ENCODE measurements around the gene IFTAP. TPM values are rescaled to one million over a fixed set of nuclear protein-coding genes. Genes with fewer than 3 reads are reported as not detected.

The IFTAP gene
- total RNA-seq, 2 experiments from 2014 or later: 0.75 to 1.7 TPM

DNA sequence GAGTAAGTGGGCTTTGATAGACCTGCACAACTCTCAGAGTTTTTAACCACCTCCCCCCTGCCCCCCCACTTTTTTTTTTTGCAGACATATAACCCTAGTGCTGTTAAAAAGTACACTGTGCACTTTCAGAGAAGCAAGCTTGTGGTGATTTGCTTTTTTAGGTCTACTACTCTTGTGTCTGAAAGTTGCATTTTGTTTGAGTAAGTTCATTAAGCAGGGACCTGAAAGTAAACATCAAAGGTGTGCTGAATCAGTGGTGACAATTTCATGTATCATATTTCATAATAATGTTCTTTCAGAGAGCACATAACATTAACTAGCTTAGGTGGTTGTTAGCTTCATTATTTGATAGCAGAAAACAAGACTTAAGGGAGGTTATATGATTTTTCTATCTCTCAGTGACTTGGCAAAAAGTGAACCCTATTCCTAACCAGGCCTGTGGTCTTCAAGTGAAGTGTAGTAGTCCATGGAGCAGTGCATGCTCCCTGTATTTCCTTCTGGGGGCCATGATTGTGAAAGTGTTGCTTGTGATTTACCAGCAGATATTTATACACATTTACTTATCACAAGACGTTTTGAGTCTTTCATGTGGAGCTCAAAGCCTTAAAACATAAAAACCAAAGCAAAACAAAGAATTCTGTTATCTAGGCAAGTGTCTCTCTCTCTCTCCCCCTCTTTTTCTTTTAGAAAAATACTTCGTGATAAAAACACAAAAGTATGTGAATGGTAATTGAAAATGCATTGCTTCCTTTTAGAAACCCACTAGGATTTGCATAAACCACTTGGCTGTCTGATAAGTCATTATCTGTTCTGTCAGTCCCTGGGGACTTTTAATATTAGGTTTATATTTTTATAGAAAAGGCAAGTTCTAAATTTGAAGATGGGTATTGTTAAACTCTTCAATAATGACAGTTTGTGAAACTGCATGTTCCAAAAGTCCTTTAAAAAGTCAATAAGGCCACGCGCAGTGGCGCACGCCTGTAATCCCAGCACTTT lies 11.2 kb downstream of the IFTAP start:
- no peak for DNase-seq
- no peaks in the 10 kb centered on the region for H3K9me3 Mint-ChIP-seq
- no peak overlapping the region for H3K27ac Mint-ChIP-seq
- ChIA-PET CTCF (no interaction called here), POLR2A (no interaction called here)
- H3K4me1 Mint-ChIP-seq: no peaks in the 10 kb centered on the region
- peaks cover 19% of the 10 kb centered on the region for H3K27me3 Mint-ChIP-seq
- H3K36me3 Mint-ChIP-seq (ENCODE audit: low read depth): no peaks in the 10 kb centered on the region
- H3K4me3 Mint-ChIP-seq: no peak overlapping the region

DNA sequence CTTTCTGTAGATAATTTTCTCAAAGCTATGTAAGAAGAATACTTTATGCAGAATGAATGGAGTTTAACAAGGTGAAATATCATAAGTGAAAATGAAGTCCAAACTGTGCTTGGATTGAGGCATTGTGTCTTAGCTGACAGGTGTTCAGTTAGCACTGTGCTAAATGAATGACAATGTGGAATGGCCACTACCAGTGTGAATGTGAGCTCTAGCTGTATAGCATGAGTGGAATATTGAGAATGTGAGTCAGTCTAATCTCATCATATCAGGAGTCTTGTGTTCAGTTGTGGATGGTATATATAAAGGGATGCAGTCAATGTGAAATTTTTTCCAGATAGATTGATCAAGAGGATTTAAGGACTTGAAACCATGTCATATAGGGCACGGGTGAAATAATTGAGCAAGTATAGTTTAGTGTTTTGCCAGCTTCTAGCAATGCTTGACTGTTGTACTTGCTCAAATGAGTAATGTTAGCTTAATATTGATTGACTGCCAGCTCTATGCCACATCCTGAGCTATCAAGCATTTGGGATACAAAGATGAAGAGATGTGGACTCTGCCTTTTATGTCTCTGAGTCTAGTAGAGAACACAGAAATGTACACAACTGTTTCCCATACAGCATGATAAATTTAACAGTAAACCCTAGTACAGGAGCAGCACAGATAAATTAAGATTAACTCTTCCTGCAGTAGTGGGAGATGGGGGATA lies 14.3 kb downstream of the IFTAP start:
- Mint-ChIP-seq H3K9me3 (no peaks in the 10 kb centered on the region), H3K27me3 (peaks cover 21% of the 10 kb centered on the region), H3K4me1 (no peaks in the 10 kb centered on the region), H3K36me3 (ENCODE audit: low read depth) (no peaks in the 10 kb centered on the region), H3K27ac (no peak overlapping the region), H3K4me3 (no peak overlapping the region)
- CTCF ChIA-PET: interaction anchor here (1.4 to 1.5 kb wide), 2 partner anchors 44 to 45 kb away, joined by 3 to 4 read pairs; no protein-coding TSS in a partner anchor
- DNase-seq: no peak
- POLR2A ChIA-PET: no interaction called here

DNA sequence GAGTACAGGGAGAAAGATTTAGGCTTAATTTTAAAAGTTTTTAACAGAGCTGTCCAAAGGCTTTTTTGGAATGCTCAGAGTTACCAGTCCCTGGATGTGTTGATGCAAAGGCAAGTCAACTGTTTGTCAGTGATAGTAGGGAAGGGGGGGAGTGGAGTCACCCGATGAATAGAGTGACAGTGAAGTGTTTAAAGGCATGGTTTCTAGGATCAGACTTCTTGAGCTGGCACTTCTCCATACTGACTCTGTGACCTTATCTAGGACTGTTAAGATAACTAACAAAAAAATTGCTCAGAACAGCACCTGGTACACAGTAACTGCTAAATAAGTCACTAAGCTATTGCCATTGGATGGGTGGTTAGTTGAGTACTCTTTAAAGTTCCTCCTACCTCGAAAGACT lies 15.1 kb downstream of the IFTAP start:
- DNase-seq: no peak
- Mint-ChIP-seq H3K36me3 (ENCODE audit: low read depth) (no peaks in the 10 kb centered on the region), H3K4me1 (no peaks in the 10 kb centered on the region), H3K9me3 (no peaks in the 10 kb centered on the region), H3K4me3 (no peak overlapping the region), H3K27ac (no peak overlapping the region), H3K27me3 (peaks cover 19% of the 10 kb centered on the region)
- CTCF ChIA-PET: interaction anchor here (1.4 to 1.5 kb wide), 2 partner anchors 45 to 46 kb away, joined by 3 to 4 read pairs; no protein-coding TSS in a partner anchor
- POLR2A ChIA-PET: no interaction called here

DNA sequence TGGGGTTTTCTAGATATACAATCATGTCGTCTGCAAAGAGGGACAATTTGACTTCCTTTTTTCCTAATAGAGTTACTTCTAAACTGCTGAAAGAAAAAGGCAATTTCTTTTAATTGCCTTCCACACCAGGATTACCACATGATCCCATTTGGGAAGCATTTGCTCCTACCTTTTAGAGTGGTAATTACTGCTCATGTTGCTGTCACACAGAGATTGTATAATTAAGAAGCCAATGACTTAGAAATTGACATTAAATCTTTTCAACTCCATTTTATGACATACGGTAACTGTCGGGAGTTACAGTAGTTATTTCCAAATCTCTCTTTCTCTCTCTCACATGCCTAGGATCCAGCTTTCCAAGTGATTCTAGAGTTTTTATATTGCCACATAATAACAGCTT lies 21.5 kb downstream of the IFTAP start:
- no peak for DNase-seq
- Mint-ChIP-seq H3K4me3 (no peak overlapping the region), H3K27me3 (peaks cover 16% of the 10 kb centered on the region), H3K27ac (no peak overlapping the region), H3K4me1 (peaks cover 2% of the 10 kb centered on the region), H3K9me3 (no peaks in the 10 kb centered on the region), H3K36me3 (ENCODE audit: low read depth) (no peaks in the 10 kb centered on the region)
- ChIA-PET POLR2A (no interaction called here), CTCF (no interaction called here)

DNA sequence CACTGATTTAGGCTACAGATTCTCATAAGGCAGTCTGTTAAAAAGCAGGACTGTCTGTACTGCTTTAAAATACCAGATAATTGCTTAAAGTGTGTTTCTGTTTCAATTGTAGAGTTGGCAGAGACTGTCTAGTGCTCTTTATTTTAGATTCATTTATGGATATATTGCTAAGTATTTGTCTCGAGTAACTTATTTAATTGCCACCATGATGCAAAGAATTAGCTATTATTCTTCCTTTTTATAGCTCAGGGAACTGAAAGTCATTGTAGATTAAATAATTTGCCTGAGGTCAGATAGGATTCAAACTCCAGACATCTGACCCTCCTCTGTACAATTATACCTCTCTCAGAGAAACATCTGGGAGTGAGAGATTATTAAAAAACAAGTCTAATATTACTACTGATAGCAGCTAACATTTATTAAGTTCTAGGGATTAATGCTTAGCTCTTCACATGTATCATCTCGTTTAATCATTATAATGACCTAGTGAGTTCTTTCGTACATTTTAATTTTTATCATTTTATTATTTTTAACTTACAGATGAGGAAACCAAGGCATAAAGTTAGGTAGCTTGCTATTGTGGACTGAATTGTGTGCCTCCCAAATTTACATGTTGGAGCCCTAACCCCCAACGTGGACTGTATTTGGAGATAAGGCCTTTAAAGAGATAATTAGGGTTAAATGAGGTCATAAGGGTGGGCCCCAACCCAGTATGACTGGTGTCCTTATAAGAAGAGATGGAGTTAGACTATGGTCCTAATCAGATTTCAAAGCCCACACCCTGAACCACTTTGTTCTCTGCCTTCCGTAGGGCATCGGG lies 23.5 kb downstream of the IFTAP start:
- DNase-seq: no peak
- H3K27me3 Mint-ChIP-seq: peaks cover 14% of the 10 kb centered on the region
- ChIA-PET POLR2A (no interaction called here), CTCF (interaction anchor here (1.1 kb wide), 1 partner anchor 129 kb away, joined by 3 read pairs; no protein-coding TSS in a partner anchor)
- H3K27ac Mint-ChIP-seq: no peak overlapping the region
- no peak overlapping the region for H3K4me3 Mint-ChIP-seq
- H3K36me3 Mint-ChIP-seq (ENCODE audit: low read depth): no peaks in the 10 kb centered on the region
- H3K4me1 Mint-ChIP-seq: peaks cover 2% of the 10 kb centered on the region
- no peaks in the 10 kb centered on the region for H3K9me3 Mint-ChIP-seq

DNA sequence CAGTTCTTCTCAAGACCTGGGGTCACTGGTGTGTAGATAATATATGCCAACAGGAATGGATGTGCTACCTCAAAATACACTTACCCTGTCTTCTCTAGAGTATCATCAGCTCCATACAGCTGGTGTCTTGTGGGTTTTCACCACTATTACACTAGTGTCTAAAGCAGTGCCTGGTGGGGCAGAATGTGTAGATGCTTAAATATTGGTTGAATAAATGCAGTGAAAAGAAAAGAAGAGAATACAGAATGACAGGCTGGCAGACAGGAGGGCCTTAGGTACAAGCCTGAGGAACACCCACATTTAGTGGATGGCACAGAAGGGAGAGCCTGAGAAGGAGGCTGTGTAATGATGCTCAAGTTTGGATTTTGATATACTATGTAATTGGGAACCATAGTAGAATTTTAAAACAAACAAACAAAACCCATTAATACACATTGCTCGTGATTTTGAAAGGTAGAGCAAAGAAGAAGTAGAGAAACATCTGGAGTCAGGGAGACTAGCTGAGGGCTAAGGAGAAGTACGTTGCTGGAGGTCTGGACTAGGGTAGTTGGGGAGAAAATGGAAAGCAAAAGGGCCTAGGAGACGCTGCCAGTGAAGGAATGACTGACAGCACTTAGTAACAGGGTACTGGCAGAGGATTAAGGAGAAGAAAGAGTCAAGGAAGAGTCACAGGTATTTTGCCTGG lies 24.2 kb downstream of the IFTAP start:
- DNase-seq: no peak
- CTCF ChIA-PET: interaction anchor here (0.7 to 1.1 kb wide), 3 partner anchors 77 to 129 kb away, joined by 3 to 6 read pairs (median 4); no protein-coding TSS in a partner anchor
- Mint-ChIP-seq H3K4me3 (no peak overlapping the region), H3K36me3 (ENCODE audit: low read depth) (no peaks in the 10 kb centered on the region), H3K27ac (no peak overlapping the region), H3K27me3 (peaks cover 14% of the 10 kb centered on the region), H3K4me1 (peaks cover 2% of the 10 kb centered on the region), H3K9me3 (no peaks in the 10 kb centered on the region)
- POLR2A ChIA-PET: no interaction called here

DNA sequence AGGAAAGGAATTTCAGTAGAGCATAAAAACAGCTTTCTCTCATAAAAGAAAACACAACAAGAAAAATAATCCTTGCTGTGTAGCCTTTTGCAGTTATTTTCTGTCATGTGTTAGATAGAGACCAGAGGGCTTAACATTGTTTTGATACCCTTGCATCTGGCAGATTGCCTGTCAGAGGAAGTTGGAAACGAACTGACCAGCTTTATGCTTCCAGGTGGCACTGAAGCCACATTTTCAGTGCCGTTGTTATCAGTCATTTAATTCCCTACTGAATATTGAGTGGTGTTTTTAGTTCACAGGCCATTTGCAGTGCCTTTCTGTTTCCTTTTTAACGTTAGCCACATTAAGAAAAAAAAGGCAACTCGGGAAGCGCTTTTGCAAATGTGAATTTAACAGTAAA lies 25.2 kb downstream of the IFTAP start:
- Mint-ChIP-seq H3K9me3 (no peaks in the 10 kb centered on the region), H3K27me3 (peaks cover 14% of the 10 kb centered on the region), H3K4me3 (no peak overlapping the region), H3K4me1 (peaks cover 2% of the 10 kb centered on the region), H3K36me3 (ENCODE audit: low read depth) (no peaks in the 10 kb centered on the region), H3K27ac (no peak overlapping the region)
- CTCF ChIA-PET: interaction anchor here (0.7 to 0.9 kb wide), 2 partner anchors 78 to 128 kb away, joined by 4 to 6 read pairs; no protein-coding TSS in a partner anchor
- no peak for DNase-seq
- POLR2A ChIA-PET: no interaction called here

DNA sequence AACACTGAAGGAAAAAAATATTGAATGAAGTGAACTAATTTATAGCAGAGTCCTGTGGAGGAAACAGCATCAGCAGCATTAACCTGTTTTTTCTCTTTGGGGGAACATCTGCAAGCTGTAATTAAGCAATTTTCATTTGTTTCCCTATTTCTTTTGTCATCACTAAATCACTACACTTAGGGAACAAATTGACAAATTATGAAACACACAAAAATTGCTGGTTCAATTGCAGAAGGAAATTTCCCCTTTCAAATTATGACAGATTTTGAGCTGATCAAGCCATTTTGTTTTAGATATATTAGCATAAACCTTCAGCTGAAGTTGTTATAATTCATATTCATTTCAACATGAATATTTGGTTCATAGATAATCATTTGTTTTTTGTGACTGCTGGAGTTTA lies 25.9 kb downstream of the IFTAP start:
- H3K9me3 Mint-ChIP-seq: no peaks in the 10 kb centered on the region
- no peak overlapping the region for H3K4me3 Mint-ChIP-seq
- ChIA-PET CTCF (no interaction called here), POLR2A (no interaction called here)
- H3K4me1 Mint-ChIP-seq: peaks cover 2% of the 10 kb centered on the region
- H3K27me3 Mint-ChIP-seq: peaks cover 14% of the 10 kb centered on the region
- no peak overlapping the region for H3K27ac Mint-ChIP-seq
- no peaks in the 10 kb centered on the region for H3K36me3 Mint-ChIP-seq (ENCODE audit: low read depth)
- no peak for DNase-seq

DNA sequence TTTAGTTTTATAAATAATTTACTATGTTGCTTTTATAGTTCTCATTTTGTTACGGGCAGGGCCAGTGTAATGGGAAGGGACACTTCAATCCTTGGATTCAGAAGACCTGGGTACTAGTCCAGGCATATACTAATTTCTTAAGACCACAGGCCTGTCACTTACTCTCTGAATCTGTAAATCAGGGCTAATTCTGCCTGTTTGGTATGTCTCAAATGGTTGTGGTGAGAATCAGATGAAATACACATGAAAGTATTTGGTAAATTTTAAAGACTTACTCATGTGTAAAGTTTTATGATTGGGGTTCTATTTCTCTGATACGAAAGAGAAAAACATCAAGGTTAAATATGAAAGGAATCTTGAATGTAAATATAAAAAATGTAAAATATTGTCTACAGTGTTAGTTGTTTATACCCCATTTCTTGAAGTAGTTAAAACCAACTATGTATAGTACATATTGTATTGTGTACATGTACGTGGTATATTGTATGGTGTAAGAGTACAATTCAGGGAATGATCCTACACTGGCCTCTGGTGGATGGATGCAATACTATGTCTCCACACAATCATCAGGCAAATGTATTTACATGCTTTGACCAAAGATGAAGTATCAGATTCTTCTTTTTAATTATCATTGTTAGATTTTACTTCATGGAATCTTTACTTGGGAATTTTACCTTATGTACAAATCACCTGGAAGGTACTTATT lies 28.3 kb downstream of the IFTAP start:
- ChIA-PET POLR2A (no interaction called here), CTCF (interaction anchor here (1.0 to 1.3 kb wide), 2 partner anchors 58 kb away, joined by 3 to 4 read pairs; no protein-coding TSS in a partner anchor)
- DNase-seq: no peak
- H3K27ac Mint-ChIP-seq: no peak overlapping the region
- H3K27me3 Mint-ChIP-seq: peaks cover 18% of the 10 kb centered on the region
- no peaks in the 10 kb centered on the region for H3K9me3 Mint-ChIP-seq
- H3K4me3 Mint-ChIP-seq: no peak overlapping the region
- peaks cover 2% of the 10 kb centered on the region for H3K4me1 Mint-ChIP-seq
- no peaks in the 10 kb centered on the region for H3K36me3 Mint-ChIP-seq (ENCODE audit: low read depth)

DNA sequence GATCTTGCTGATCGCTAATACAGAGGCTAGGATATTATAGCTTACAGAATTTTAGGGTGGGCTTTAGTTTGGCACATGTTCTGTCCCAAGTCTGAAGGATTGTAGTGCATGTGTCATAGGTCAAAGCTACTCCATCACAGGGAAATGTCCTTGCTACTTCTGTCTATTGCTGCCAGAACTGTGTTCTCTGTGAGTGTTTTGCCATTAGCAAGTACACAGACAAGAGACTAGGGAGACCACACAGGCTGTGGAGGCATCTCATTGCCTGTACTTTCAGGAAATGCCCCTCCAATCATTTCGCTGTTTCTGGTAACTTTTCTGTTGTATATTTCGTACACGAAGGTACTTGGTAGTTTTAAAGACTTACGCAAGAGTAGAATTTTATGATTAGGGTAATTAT lies 29.2 kb downstream of the IFTAP start:
- Mint-ChIP-seq H3K9me3 (no peaks in the 10 kb centered on the region), H3K27me3 (peaks cover 18% of the 10 kb centered on the region), H3K4me1 (peaks cover 2% of the 10 kb centered on the region), H3K36me3 (ENCODE audit: low read depth) (no peaks in the 10 kb centered on the region), H3K4me3 (no peak overlapping the region), H3K27ac (no peak overlapping the region)
- DNase-seq: no peak
- CTCF ChIA-PET: interaction anchor here (1.3 kb wide), 1 partner anchor 59 kb away, joined by 4 read pairs; no protein-coding TSS in a partner anchor
- POLR2A ChIA-PET: no interaction called here

DNA sequence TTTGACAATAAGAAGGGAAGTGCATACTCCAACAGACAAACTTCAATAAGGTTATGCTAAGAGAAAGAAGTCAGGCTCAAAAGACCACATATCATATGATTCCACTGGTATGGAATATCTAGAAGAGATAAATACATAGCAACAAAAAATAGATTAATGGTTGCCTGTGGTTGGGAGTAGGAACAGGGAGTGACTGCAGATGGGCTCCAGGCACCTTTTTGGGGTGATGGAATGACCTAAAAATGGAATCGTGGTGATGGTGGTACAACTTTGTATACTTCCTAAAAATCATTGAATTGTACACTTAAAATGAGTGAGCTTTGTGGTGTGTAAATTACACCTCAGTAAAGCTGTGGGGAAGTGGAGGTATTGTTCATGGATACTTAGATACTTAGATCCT lies 32.7 kb downstream of the IFTAP start:
- CTCF ChIA-PET: no interaction called here
- Mint-ChIP-seq H3K27me3 (peaks cover 10% of the 10 kb centered on the region), H3K36me3 (ENCODE audit: low read depth) (no peaks in the 10 kb centered on the region), H3K4me1 (peaks cover 2% of the 10 kb centered on the region), H3K4me3 (no peak overlapping the region), H3K9me3 (no peaks in the 10 kb centered on the region), H3K27ac (no peak overlapping the region)
- POLR2A ChIA-PET: no interaction called here
- no peak for DNase-seq

DNA sequence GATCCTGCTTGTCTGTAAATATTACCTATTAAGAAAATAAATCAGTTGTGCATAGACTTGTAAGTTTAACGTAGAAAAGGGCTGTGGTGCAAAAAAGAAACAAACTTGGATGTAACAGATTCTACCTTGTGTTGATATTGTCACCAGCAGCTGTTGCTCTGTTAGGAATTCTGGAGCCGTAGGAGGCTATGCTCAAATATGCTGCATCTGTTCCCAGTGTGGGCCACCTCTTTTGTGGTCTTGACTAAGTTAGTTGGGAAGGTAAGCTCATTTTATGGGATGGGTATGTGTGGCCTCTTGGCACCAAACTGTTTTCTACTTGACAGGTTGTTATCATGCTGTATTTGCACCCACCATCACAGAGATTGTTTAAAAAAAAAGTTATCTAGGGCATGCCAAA lies 33.2 kb downstream of the IFTAP start:
- peaks cover 10% of the 10 kb centered on the region for H3K27me3 Mint-ChIP-seq
- H3K36me3 Mint-ChIP-seq (ENCODE audit: low read depth): no peaks in the 10 kb centered on the region
- no peak overlapping the region for H3K27ac Mint-ChIP-seq
- no peaks in the 10 kb centered on the region for H3K9me3 Mint-ChIP-seq
- ChIA-PET POLR2A (no interaction called here), CTCF (no interaction called here)
- no peak overlapping the region for H3K4me3 Mint-ChIP-seq
- DNase-seq: no peak
- H3K4me1 Mint-ChIP-seq: peaks cover 2% of the 10 kb centered on the region

Data from activated CD4-positive, alpha-beta memory T cell treated with anti-CD3 and anti-CD28 coated beads, Interleukin-2, amount 10 ng/mL, durations not matched to agents 7 days and 5 days (primary cell).